T1000 (cell line): ENCODE results near the gene WDR6.

Source experiments
- DNase-seq: peaks from one replicate; lab custom pipeline; 2025; ENCODE audit warnings: mixed read lengths; lab: John Stamatoyannopoulos, UW

Gene WDR6, protein sequence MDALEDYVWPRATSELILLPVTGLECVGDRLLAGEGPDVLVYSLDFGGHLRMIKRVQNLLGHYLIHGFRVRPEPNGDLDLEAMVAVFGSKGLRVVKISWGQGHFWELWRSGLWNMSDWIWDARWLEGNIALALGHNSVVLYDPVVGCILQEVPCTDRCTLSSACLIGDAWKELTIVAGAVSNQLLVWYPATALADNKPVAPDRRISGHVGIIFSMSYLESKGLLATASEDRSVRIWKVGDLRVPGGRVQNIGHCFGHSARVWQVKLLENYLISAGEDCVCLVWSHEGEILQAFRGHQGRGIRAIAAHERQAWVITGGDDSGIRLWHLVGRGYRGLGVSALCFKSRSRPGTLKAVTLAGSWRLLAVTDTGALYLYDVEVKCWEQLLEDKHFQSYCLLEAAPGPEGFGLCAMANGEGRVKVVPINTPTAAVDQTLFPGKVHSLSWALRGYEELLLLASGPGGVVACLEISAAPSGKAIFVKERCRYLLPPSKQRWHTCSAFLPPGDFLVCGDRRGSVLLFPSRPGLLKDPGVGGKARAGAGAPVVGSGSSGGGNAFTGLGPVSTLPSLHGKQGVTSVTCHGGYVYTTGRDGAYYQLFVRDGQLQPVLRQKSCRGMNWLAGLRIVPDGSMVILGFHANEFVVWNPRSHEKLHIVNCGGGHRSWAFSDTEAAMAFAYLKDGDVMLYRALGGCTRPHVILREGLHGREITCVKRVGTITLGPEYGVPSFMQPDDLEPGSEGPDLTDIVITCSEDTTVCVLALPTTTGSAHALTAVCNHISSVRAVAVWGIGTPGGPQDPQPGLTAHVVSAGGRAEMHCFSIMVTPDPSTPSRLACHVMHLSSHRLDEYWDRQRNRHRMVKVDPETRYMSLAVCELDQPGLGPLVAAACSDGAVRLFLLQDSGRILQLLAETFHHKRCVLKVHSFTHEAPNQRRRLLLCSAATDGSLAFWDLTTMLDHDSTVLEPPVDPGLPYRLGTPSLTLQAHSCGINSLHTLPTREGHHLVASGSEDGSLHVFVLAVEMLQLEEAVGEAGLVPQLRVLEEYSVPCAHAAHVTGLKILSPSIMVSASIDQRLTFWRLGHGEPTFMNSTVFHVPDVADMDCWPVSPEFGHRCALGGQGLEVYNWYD

DNA sequence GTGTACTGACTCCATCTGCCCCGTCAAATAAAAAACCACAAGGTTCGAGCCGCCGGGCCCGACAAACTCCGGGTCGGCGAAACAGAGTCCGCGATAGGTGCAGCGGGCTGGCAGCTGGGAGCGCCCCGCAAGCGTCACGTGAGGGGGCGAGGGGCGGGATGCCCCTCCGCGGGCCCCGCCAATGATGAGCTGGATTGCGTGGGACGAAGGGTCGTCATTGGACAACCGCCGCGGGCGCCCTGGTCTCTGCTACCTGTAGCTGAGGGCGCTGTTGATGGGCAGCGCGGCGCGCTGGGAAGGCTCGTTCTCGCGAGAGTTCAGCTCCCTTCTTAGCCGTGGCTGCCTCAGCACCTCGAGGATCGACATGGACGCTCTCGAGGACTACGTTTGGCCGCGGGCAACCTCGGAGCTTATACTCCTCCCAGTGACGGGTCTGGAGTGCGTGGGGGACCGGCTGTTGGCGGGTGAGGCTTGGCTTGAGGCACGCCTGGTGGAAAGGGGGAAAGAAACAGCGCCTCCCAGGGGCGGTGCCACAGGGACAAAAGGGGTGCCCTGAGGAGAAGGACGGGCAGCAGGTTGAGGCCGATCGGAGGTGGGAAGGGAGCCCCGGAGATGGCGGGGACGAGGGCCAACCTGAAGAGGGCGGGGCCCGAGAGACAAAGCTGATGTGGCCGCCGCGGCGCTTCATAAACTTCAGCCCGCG lies at the start of gene WDR6:
Gene WDR6, plus strand, starts transcription at position 324 of the 703 bp plus-strand sequence. Its CDS starts 41 bp downstream, at position 365.
- DNase-seq, result peak; percentile 97

DNA sequence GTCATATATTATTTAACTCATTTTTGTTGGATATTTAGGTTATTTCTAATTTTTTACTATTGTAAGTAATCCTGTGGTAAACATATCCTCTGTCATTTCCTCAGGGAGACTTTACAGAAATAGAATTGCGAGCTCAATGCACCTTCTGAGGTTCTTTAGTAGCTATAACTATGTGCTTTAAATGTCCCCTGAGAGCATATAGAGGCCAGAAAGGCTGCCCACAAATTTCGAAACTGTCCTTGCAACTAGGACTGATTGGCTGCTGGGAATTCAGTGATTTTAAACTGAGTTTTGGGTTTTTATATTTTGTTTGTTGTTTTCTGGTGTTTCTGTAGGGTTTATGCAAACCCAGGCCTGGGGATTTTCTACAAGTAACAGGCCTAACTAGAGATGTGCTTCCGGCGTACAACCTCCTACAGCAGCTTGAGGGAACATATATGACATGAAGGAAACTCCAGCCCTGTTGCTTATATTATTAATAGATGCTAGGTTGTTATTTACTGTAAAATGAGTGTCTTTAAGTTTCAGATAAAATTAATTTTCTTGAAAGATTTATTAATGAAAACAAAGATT lies 46.3 kb upstream of the WDR6 start:
- DNase-seq, result no peak

DNA sequence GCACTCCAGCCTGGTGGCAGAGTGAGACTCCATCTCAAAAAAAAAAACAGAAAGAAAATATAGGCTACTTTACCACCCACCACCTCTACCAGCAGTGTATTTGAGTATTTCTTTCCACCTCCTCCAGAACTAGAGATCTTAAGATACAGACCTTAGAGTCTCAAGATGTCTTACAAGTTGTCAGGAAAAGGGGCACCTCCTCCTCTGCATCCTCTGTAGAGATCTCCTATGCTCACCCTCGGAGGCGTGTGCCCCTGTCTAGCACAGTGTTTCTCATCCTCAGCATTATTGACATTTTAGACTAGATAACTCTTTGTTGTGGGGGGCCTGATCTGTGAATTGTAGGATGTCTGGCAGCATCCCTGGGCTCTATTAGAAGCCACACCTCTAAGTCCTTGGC lies 44.9 kb upstream of the WDR6 start:
- DNase-seq, result no peak

- no peak for DNase-seq
Measured at GRCh38 chr3:48962939-48963338, 44.3 kb upstream of the WDR6 start.

GRCh38 chr3:48963591-48963990 lies 43.6 kb upstream of the WDR6 start:
- no peak for DNase-seq

- no peak for DNase-seq
Measured at GRCh38 chr3:48966367-48966766, 40.8 kb upstream of the WDR6 start.

GRCh38 chr3:48966876-48967361 lies 40.3 kb upstream of the WDR6 start:
- no peak for DNase-seq

GRCh38 chr3:48970586-48970985 lies 36.6 kb upstream of the WDR6 start:
- DNase-seq, result no peak

- no peak for DNase-seq
Measured at GRCh38 chr3:48974076-48974864, 32.9 kb upstream of the WDR6 start.

- no peak for DNase-seq
Measured at GRCh38 chr3:48979451-48979850, 27.7 kb upstream of the WDR6 start.

DNA sequence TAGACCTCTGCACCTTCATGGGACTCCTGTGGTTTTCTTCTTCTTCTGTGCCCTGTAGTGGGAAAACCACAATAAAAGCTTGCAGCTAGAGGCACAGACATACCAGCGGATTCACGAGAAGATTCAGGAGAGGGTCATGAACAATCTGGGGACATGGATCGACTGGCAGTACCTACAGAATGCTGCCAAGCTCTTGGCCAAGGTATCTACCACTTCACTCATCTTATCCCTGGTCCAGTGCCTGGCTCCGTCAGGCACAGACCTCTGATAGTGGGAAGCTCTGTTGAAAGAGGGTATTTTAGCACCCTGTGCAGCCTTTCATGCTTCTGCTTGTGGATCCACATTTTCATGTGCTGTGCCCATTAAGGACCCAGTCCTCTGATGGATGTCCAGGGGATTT lies 26.9 kb upstream of the WDR6 start:
- no peak for DNase-seq

DNA sequence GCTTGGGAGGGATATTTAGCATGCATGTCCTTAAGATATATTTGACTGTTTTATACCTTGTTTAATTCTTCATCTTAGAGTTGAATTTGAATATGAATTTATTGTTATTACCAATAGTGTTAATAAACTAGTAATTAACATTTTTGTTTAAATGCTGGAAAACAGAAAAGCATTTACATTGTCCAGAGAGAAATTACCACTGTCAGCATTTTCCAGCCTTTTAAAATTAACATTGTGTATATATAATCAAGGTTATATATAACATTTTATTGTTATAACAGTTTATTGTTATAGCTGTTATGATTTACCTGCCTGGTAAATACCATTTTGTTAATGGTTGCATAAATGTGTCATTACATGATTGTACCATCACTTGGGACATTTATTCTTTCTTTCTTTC lies 25.2 kb upstream of the WDR6 start:
- DNase-seq, result no peak

DNA sequence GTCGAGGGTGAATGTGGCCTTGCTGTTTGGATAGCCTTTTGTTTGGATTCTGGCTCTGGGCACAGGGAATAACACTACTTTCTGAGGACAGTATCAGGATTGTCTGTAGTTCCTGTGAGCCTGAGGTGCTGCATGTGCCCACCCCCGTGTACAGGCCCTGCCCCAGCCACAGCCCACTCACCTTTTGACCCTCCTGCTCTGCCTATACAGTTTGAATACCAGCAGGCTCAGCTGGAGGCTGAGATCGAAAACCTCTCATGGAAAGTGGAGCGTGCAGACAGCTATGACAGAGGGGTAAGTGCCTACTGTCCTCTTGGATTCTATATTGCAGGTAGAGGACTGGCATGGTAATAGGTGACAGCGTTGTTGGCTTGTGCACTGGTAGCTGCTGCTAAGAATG lies 24.5 kb upstream of the WDR6 start:
- DNase-seq, result no peak

DNA sequence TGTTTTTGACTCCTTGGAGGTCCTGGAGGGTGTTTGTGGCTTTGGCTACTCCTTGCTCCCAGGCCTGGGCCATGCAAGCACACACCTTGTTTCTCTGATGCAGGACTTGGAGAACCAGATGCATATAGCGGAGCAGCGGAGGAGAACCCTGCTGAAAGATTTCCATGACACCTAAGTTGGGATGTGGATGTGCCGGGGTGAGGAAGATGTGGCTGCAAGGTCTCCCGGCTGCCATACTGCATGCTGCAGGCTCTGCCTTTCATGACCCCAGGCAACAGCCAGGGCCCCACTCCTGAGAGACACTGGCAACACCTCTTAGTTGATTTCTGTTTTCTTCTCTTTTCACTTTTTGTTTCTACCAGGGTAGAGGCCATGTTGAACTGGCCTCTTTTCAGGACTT lies 24.1 kb upstream of the WDR6 start:
- DNase-seq, result no peak

- no peak for DNase-seq
Measured at GRCh38 chr3:48984663-48985062, 22.5 kb upstream of the WDR6 start.

DNA sequence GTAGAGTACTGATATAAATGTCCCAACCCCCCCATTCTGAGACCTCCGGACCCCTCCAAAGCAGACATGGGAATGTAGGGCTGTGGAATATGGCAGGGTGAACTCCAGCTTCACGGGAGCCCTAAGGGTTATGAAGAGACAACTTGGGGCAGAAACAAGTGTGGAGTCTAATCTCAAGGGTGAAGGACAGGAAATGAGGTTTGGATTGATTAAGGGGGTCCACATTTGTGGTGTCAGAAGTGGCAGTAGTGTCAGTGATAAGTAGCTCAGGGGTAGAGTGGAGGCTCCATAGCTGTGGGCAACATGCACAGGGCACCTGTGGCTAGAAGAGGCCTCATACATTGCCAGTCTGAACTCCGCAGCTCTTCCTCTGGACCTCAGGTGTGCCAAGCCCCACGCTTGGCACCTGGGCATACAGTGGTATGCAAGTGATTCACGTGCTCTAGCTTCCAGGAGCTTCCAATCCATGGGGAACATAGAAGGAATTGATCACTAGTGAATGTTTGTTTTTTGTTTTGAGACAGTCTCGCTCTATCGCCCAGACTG lies 21.3 kb upstream of the WDR6 start:
- DNase-seq, result no peak

- DNase-seq, result no peak
Measured at GRCh38 chr3:48989126-48989795, 17.9 kb upstream of the WDR6 start.

DNA sequence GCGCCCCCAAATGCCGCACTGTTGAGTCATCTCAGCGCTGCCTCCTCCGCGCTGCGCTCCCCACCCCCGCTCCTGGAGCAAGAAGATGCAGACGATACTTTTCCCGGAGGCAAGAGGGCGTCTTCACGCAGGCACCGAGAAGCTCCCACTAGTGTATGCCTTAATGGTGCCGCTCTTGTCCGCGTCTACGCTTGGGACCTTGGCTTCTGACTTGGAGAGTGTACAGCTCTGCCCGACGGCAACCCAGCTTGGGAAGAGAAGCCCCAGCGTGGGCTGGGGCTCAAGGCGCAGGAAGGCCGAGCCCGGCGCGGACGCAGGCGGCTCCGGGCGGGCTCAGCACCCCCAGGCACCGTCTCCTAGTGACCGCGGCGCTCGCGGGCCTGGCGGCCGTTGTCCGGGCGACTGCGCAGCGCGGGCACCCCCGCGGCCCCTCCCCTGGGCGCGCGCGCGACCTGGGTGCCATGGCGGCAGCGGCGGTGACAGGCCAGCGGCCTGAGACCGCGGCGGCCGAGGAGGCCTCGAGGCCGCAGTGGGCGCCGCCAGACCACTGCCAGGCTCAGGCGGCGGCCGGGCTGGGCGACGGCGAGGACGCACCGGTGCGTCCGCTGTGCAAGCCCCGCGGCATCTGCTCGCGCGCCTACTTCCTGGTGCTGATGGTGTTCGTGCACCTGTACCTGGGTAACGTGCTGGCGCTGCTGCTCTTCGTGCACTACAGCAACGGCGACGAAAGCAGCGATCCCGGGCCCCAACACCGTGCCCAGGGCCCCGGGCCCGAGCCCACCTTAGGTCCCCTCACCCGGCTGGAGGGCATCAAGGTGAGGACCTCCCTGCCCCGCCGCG lies 17.2 kb upstream of the WDR6 start, which contains the start of gene P4HTM:
Gene P4HTM, plus strand, starts transcription at position 446 of the 840 bp plus-strand sequence. Its CDS starts 16 bp downstream, at position 462.
- peak; percentile 91 for DNase-seq
